HCT116 (cell line): ENCODE data around the gene PACSIN2. TPM values are rescaled to one million over a fixed set of nuclear protein-coding genes. Genes with fewer than 3 reads are reported as not detected.

Experiments
- ATAC-seq: fragments of 200-7000 bp; cut with Tn5 transposase; 2 replicates; pipeline ENCODE4 v1.9.1; 2020; ENCODE audit warnings: mild to moderate bottlenecking, moderate library complexity
- BruUV-seq: library from RNA; stranded (reverse); fragments of 400-500 nt; replicated peaks from 2 replicates; lab custom pipeline; 2021; lab: Mats Ljungman, UMichigan
- CTCF ChIA-PET: fragments of 300-600 bp; sonication (Branson Sonifier 250); formaldehyde crosslinking; loops from one replicate; lab custom pipeline; 2021; ENCODE audit warnings: antibody characterized with exemption; lab: Charles Lee
- POLR2A ChIA-PET: fragments of 300-600, 350-600 bp; sonication (Branson Sonifier 250); formaldehyde crosslinking; loops from one replicate; lab custom pipeline; 2021; ENCODE audit warnings: antibody characterized with exemption; lab: Charles Lee
- RAD21 ChIA-PET, 2 experiments: fragments of 300-600 bp; sonication (Branson Sonifier 250); formaldehyde crosslinking; loops; one replicate each; lab custom pipeline; 2023; ENCODE audit warnings: low total read pairs in 2 of 2; ENCODE audit not compliant: uncharacterized antibody in 2 of 2, unreplicated experiment in 2 of 2, low non-redundant PET in 1 of 2; lab: Charles Lee
- DNase-seq: peaks from one replicate; pipeline ENCODE4 v3.0.0-alpha.2; 2010; ENCODE audit warnings: low read depth, low spot score
- H2AFZ ChIP-seq: fragments of 200-600 bp; shearing (Covaris generic), sonication (generic); 2 replicates; pipeline ENCODE4 v1.6.1; 2017; ENCODE audit warnings: low read depth, mixed run types, mixed read lengths, antibody characterized with exemption, low read length; ENCODE audit not compliant: poor library complexity, severe bottlenecking
- H3K27ac ChIP-seq: 2 replicates; pipeline ENCODE4 v1.5.1; 2012; ENCODE audit warnings: low read depth, low read length
- H3K27me3 ChIP-seq: fragments of 200-600 bp; sonication (generic); 2 replicates; pipeline ENCODE4 v1.6.1; 2016; ENCODE audit warnings: mixed run types, low read length, mixed read lengths; ENCODE audit not compliant: insufficient read depth
- H3K36me3 ChIP-seq, 2 experiments: fragments of 200-500 bp in 1 of 2; fragments of 200-600 bp in 1 of 2; sonication (Bioruptor generic) in 1 of 2; sonication (generic) in 1 of 2; 2 replicates each; pipeline versions ENCODE4 v1.5.1 to v1.6.1; 2014 to 2016; ENCODE audit warnings: low read length in 2 of 2, inconsistent platforms in 1 of 2, mixed read lengths in 1 of 2, mixed run types in 1 of 2; ENCODE audit not compliant: insufficient read depth in 2 of 2, control insufficient read depth in 1 of 2
- H3K4me1 ChIP-seq, 2 experiments: fragments of 200-600 bp in 1 of 2; sonication (generic) in 1 of 2; 2 replicates each; pipeline versions ENCODE4 v1.5.1 to v1.6.1; 2012 to 2017; ENCODE audit warnings: low read length in 2 of 2, inconsistent platforms in 1 of 2, mild to moderate bottlenecking in 1 of 2, mixed read lengths in 1 of 2, mixed run types in 1 of 2, moderate library complexity in 1 of 2; ENCODE audit not compliant: insufficient read depth in 2 of 2, control insufficient read depth in 1 of 2
- H3K4me2 ChIP-seq: fragments of 200-600 bp; sonication (generic); 2 replicates; pipeline ENCODE4 v1.6.1; 2017; ENCODE audit warnings: mixed run types, low read length, mixed read lengths
- H3K4me3 ChIP-seq, 2 experiments: fragments of 200-600 bp in 1 of 2; sonication (generic) in 1 of 2; replicated peaks in 1 of 2; 2 replicates each; pipeline ENCODE4 v1.5.1; 2011 to 2016; ENCODE audit warnings: low read length in 2 of 2, control low read depth in 1 of 2, low read depth in 1 of 2, mild to moderate bottlenecking in 1 of 2, mixed read lengths in 1 of 2, mixed run types in 1 of 2
- H3K79me2 ChIP-seq: fragments of 200-600 bp; sonication (generic); 2 replicates; pipeline ENCODE4 v1.6.1; 2017; ENCODE audit warnings: mild to moderate bottlenecking, mixed run types, low read length, moderate library complexity, mixed read lengths; ENCODE audit not compliant: insufficient read depth
- H3K9ac ChIP-seq: fragments of 200-600 bp; sonication (generic); 2 replicates; pipeline ENCODE4 v1.6.1; 2016; ENCODE audit warnings: low read length, mixed read lengths
- H3K9me2 ChIP-seq: fragments of 200-600 bp; sonication (generic), shearing (Covaris generic); 2 replicates; pipeline ENCODE4 v1.6.1; 2017; ENCODE audit warnings: mixed run types, mild to moderate bottlenecking, moderate library complexity; ENCODE audit not compliant: insufficient read depth
- H3K9me3 ChIP-seq, 2 experiments: fragments of 200-500 bp in 1 of 2; fragments of 200-600 bp in 1 of 2; sonication (Bioruptor generic) in 1 of 2; sonication (generic) in 1 of 2; 2 replicates each; pipeline ENCODE4 v1.6.1; 2014 to 2017; ENCODE audit warnings: low read length in 2 of 2, mixed read lengths in 2 of 2, inconsistent platforms in 1 of 2, low read depth in 1 of 2, mild to moderate bottlenecking in 1 of 2, mixed run types in 1 of 2, moderate library complexity in 1 of 2; ENCODE audit not compliant: control insufficient read depth in 1 of 2, insufficient read depth in 1 of 2
- H4K20me1 ChIP-seq: fragments of 200-600 bp; sonication (generic), shearing (Covaris generic); 2 replicates; pipeline ENCODE4 v1.6.1; 2017; ENCODE audit warnings: mixed run types, mild to moderate bottlenecking, moderate library complexity; ENCODE audit not compliant: insufficient read depth
- CEBPB ChIP-seq: IDR thresholded peaks from 2 replicates; pipeline ENCODE4 v1.6.1; 2012; ENCODE audit warnings: low read depth
- CTCF ChIP-seq, 3 experiments: fragments of 200-600 bp in 1 of 3; sonication (generic) in 1 of 3; IDR thresholded peaks in 2 of 3; conservative IDR thresholded peaks in 1 of 3; 2 replicates each; pipeline ENCODE4 v1.5.1; 2012 to 2017; ENCODE audit warnings: low read depth in 2 of 3, low read length in 2 of 3, antibody characterized with exemption in 1 of 3, borderline replicate concordance in 1 of 3, control low read depth in 1 of 3, mild to moderate bottlenecking in 1 of 3, mixed read lengths in 1 of 3, mixed run types in 1 of 3, moderate library complexity in 1 of 3; ENCODE audit not compliant: insufficient read depth in 1 of 3
- EGR1 ChIP-seq: IDR thresholded peaks from 2 replicates; pipeline ENCODE4 v1.6.1; 2012; ENCODE audit warnings: low read depth
- ELF1 ChIP-seq: IDR thresholded peaks from 2 replicates; pipeline ENCODE4 v1.6.1; 2012; ENCODE audit warnings: low read depth, borderline replicate concordance
- MAX ChIP-seq: IDR thresholded peaks from 2 replicates; pipeline ENCODE4 v1.6.1; 2012
- POLR2AphosphoS5 ChIP-seq: IDR thresholded peaks from 2 replicates; pipeline ENCODE4 v1.6.1; 2011; ENCODE audit warnings: mild to moderate bottlenecking, low read depth, low read length, moderate library complexity
- RAD21 ChIP-seq: IDR thresholded peaks from 2 replicates; pipeline ENCODE4 v1.6.1; 2012; ENCODE audit warnings: low read depth, mild to moderate bottlenecking
- REST ChIP-seq: IDR thresholded peaks from 2 replicates; pipeline ENCODE4 v1.6.1; 2012; ENCODE audit warnings: low read depth
- TCF7L2 ChIP-seq: IDR thresholded peaks from 2 replicates; pipeline ENCODE4 v1.7.0; 2011; ENCODE audit warnings: borderline replicate concordance, inconsistent platforms; ENCODE audit not compliant: insufficient read depth, insufficient read length; ENCODE audit errors: extremely low read depth
- YY1 ChIP-seq: IDR thresholded peaks from 2 replicates; pipeline ENCODE4 v1.6.1; 2011; ENCODE audit warnings: low read length, low read depth, moderate library complexity, mild to moderate bottlenecking; ENCODE audit not compliant: insufficient replicate concordance; ENCODE audit errors: extremely low read depth
- ZFX ChIP-seq: fragments of 450-650 bp; IDR thresholded peaks from 2 replicates; pipeline ENCODE4 v1.6.1; 2017
- intact Hi-C: fragments of 100-400 bp; cut with micrococcal nuclease; formaldehyde crosslinking; loops from 2 replicates; pipeline ENCODE4 v1.10.0; 2022
- total RNA-seq: library from RNA; stranded (reverse); gene quantifications from one replicate; pipeline ENCODE4 v1.2.1, GENCODE V29; 2021; ENCODE audit not compliant: unreplicated experiment

Gene PACSIN2
- total RNA-seq, 1 experiment from 2014 or later, result 48.2 TPM

- ATAC-seq (no peak), DNase-seq (no peak)
- Histone ChIP-seq H3K36me3 (no peaks in the 10 kb centered on the region), H2AFZ (no peak overlapping the region), H3K9me3 (no peaks in the 10 kb centered on the region), H4K20me1 (no peaks in the 10 kb centered on the region), H3K27me3 (no peaks in the 10 kb centered on the region), H3K4me2 (no peak overlapping the region), H3K9me2 (no peaks in the 10 kb centered on the region), H3K4me1 (peaks cover 9 to 30% of the 10 kb centered on the region in 2 experiments)
- CTCF ChIA-PET, result no interaction called here
- RAD21 ChIA-PET, result no interaction called here
- TF ChIP-seq MAX (no peak), YY1 (no peak), ELF1 (no peak), RAD21 (no peak), CTCF (IDR thresholded peaks at IDR 0.05 in 2 of 3, conservative IDR thresholded peaks at IDR 0.05 in 1 of 3; ENCODE audit: borderline replicate concordance in 1 of 3, insufficient read depth in 1 of 3, low read depth in 2 of 3, low read length in 2 of 3) (no peak), REST (no peak), EGR1 (no peak), CEBPB (no peak), TCF7L2 (no peak), ZFX (no peak), POLR2AphosphoS5 (no peak)
- TF ChIP-seq, all 23 proteins: peak for 0
- no peak overlapping the region for H3K9ac ChIP-seq
- intact Hi-C loops, result loop anchor here (10.0 kb wide), 1 partner anchor 165 kb away; no protein-coding TSS in a partner anchor
- peaks cover 73% of the 10 kb centered on the region for H3K79me2 ChIP-seq
- no peak overlapping the region for H3K4me3 ChIP-seq
- H3K27ac ChIP-seq, result no peak overlapping the region
- POLR2A ChIA-PET, result interaction anchor here (1.1 kb wide), 1 partner anchor 314 kb away, joined by 3 read pairs; no protein-coding TSS in a partner anchor
- BruUV-seq, result no TSS peak
These were observed 85.2 kb downstream of the PACSIN2 start for GRCh38 chr22:42929838-42930155.
